CD4-positive, alpha-beta memory T cell (primary cell): ENCODE data around the gene WDR41. TPM values are rescaled to one million over a fixed set of nuclear protein-coding genes. Genes with fewer than 3 reads are reported as not detected.

ENCODE experiments used
- CTCF ChIA-PET: fragments of 350-600 bp; sonication (Branson Sonifier 250); formaldehyde crosslinking; loops from one replicate; lab custom pipeline; 2021; ENCODE audit warnings: inconsistent platforms; ENCODE audit not compliant: partially characterized antibody; lab: Charles Lee
- POLR2A ChIA-PET: fragments of 350-600 bp; sonication (Branson Sonifier 250); formaldehyde crosslinking; loops from one replicate; lab custom pipeline; 2021; ENCODE audit not compliant: partially characterized antibody; lab: Charles Lee
- DNase-seq, 5 donors: peaks; one replicate each; pipeline versions ENCODE4 v3.0.0 to v3.0.0-alpha.2; 2020 to 2022; ENCODE audit warnings: mixed read lengths in 1 of 5
- H3K27ac ChIP-seq: one replicate; pipeline ENCODE4 v1.7.0; 2013; ENCODE audit warnings: low read depth, low read length
- H3K27me3 ChIP-seq: 2 replicates; pipeline ENCODE4 v1.7.0; 2013; ENCODE audit warnings: mild to moderate bottlenecking, low read length, moderate library complexity; ENCODE audit not compliant: insufficient read depth
- H3K36me3 ChIP-seq: 2 replicates; pipeline ENCODE4 v1.7.0; 2013; ENCODE audit warnings: mild to moderate bottlenecking, low read length, moderate library complexity; ENCODE audit not compliant: insufficient read depth
- H3K4me1 ChIP-seq: 2 replicates; pipeline ENCODE4 v1.7.0; 2013; ENCODE audit warnings: mild to moderate bottlenecking, low read length, moderate library complexity; ENCODE audit not compliant: insufficient read depth
- H3K4me3 ChIP-seq, 2 donors: one replicate each; pipeline ENCODE4 v1.7.0; 2013; ENCODE audit warnings: low read length in 2 of 2, mild to moderate bottlenecking in 1 of 2
- H3K9me3 ChIP-seq, 2 donors: one replicate each; pipeline ENCODE4 v1.7.0; 2013; ENCODE audit warnings: low read length in 2 of 2, control low read depth in 1 of 2; ENCODE audit not compliant: control insufficient read depth in 1 of 2
- H3K27ac Mint-ChIP-seq, 7 donors: one replicate each; pipeline ENCODE4 v1.8.0; 2020 to 2021; ENCODE audit warnings: mixed read lengths in 7 of 7, mild to moderate bottlenecking in 6 of 7, inconsistent platforms in 3 of 7, moderate library complexity in 3 of 7
- H3K27me3 Mint-ChIP-seq, 2 donors: one replicate each; pipeline ENCODE4 v1.8.0; 2020 to 2021; ENCODE audit warnings: mixed read lengths in 2 of 2
- H3K36me3 Mint-ChIP-seq, 2 donors: one replicate each; pipeline ENCODE4 v1.8.0; 2020 to 2021; ENCODE audit warnings: mixed read lengths in 2 of 2, inconsistent platforms in 1 of 2, mild to moderate bottlenecking in 1 of 2
- H3K4me1 Mint-ChIP-seq, 4 donors: one replicate each; pipeline ENCODE4 v1.8.0; 2020 to 2021; ENCODE audit warnings: mixed read lengths in 4 of 4, mild to moderate bottlenecking in 1 of 4
- H3K4me3 Mint-ChIP-seq, 8 donors: one replicate each; pipeline ENCODE4 v1.8.0; 2020 to 2021; ENCODE audit warnings: mixed read lengths in 8 of 8, mild to moderate bottlenecking in 7 of 8, moderate library complexity in 6 of 8, inconsistent platforms in 3 of 8
- H3K9me3 Mint-ChIP-seq, 8 donors: one replicate each; pipeline ENCODE4 v1.8.0; 2020 to 2021; ENCODE audit warnings: mixed read lengths in 8 of 8, mild to moderate bottlenecking in 5 of 8, inconsistent platforms in 3 of 8, moderate library complexity in 1 of 8
- intact Hi-C: fragments of 100-400 bp; cut with micrococcal nuclease; formaldehyde crosslinking; loops from one replicate; pipeline ENCODE4 v1.15.1; 2023
- polyA plus RNA-seq, 2 donors: library from polyadenylated mRNA; unstranded; fragments of 300-500 nt; fragmentation: Illumina TruSeq; gene quantifications; one replicate each; pipeline ENCODE4 v1.2.3, GENCODE V29; 2021
- total RNA-seq, 2 experiments: library from RNA; stranded (reverse); gene quantifications; one replicate each; pipeline ENCODE4 v1.2.3, GENCODE V29; 2021

Gene WDR41
- total and polyA plus RNA-seq, 4 experiments from 2014 or later = 5.3 to 14.0 (median 10.6) TPM

DNA sequence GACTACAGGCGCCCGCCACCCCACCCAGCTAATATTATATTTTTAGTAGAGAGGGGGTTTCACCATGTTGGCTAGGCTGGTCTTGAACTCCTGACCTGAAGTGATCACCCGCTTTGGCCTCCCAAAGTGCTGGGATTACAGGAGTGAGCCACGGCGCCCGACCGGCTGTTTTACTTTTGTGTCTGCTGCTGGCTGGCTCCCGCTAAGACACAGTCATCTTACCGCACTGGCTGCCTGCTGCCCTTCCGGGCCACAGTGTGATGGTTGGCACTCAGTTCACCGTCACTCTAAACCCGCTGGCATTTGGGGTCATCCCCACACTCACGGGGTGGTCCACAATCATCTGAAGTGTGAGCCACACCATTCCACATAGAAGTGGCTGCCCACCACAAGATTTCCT is 93.7 kb downstream of the WDR41 start:
- H3K9me3 Mint-ChIP-seq = no peaks in the 10 kb centered on the region
- Histone ChIP-seq H3K4me3 (no peak overlapping the region), H3K36me3 (no peaks in the 10 kb centered on the region), H3K27ac (no peak overlapping the region), H3K9me3 (no peaks in the 10 kb centered on the region), H3K27me3 (no peaks in the 10 kb centered on the region), H3K4me1 (no peaks in the 10 kb centered on the region)
- H3K27me3 Mint-ChIP-seq = no peaks in the 10 kb centered on the region
- H3K36me3 Mint-ChIP-seq = no peaks in the 10 kb centered on the region
- H3K27ac Mint-ChIP-seq = peak overlapping the region in 1 of 7 donors; percentile 27
- ChIA-PET CTCF (no interaction called here), POLR2A (no interaction called here)
- DNase-seq = no peak
- H3K4me3 Mint-ChIP-seq = no peak overlapping the region
- H3K4me1 Mint-ChIP-seq = peaks cover 0 to 3% (median 0%) of the 10 kb centered on the region in 4 donors
- intact Hi-C loops = no loop called here

DNA sequence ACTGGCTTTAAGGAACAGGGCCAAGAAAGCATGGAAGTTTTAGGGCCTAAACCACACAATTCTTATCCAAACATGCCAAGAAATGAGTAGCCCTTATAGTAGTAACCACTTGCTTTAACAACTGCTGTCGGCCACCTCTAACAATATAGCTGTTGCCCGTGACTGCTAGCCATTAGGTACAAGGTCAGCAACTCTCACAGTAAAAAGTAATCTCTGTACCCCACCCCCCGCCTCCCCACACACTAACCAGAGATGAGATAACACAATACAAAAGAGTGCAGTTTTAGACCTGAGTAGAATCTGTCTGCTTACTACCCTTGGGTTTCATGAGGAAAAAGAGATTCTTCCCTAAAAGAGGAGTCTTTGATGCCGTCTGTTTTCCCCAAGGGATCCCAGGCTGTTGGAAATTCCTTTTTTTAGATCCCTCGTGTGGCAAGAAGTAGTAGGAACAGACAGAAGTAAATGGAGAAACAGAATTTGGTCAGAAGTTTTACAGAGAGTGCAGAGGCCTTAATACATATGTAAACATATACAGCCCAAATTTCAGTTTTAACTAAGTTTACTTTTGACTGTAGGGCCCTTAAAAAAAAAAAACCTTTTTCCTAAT is 94.3 kb downstream of the WDR41 start:
- CTCF ChIA-PET = interaction anchor here (0.7 kb wide), 1 partner anchor 22 kb away, joined by 3 read pairs; no protein-coding TSS in a partner anchor
- intact Hi-C loops = no loop called here
- Histone ChIP-seq H3K4me3 (no peak overlapping the region), H3K27ac (no peak overlapping the region), H3K9me3 (no peaks in the 10 kb centered on the region), H3K27me3 (no peaks in the 10 kb centered on the region), H3K4me1 (no peaks in the 10 kb centered on the region), H3K36me3 (no peaks in the 10 kb centered on the region)
- Mint-ChIP-seq H3K9me3 (no peaks in the 10 kb centered on the region), H3K27ac (no peak overlapping the region), H3K27me3 (no peaks in the 10 kb centered on the region), H3K4me3 (no peak overlapping the region), H3K4me1 (peaks cover 0 to 3% (median 0%) of the 10 kb centered on the region in 4 donors), H3K36me3 (no peaks in the 10 kb centered on the region)
- POLR2A ChIA-PET = no interaction called here
- no peak for DNase-seq

DNA sequence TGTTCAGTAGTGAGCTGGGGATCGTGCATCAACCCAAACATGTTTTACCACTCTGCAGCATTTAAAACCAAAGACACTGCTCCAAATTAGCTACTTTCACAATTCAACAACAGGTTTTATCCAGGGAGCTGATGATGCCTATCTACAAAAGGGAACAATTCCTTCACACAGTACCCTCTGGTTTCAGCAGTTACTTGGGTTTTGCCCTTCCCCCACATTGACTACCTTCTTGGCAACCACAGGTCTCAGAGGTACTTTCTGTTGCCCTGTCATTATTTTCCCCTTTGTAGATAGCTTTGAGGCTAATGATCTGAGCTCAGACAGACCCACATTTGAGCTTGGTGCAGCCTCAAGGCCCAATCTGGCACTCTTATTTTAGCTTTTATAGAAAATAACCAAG is 96.1 kb downstream of the WDR41 start:
- H3K9me3 Mint-ChIP-seq = no peaks in the 10 kb centered on the region
- CTCF ChIA-PET = no interaction called here
- POLR2A ChIA-PET = no interaction called here

DNA sequence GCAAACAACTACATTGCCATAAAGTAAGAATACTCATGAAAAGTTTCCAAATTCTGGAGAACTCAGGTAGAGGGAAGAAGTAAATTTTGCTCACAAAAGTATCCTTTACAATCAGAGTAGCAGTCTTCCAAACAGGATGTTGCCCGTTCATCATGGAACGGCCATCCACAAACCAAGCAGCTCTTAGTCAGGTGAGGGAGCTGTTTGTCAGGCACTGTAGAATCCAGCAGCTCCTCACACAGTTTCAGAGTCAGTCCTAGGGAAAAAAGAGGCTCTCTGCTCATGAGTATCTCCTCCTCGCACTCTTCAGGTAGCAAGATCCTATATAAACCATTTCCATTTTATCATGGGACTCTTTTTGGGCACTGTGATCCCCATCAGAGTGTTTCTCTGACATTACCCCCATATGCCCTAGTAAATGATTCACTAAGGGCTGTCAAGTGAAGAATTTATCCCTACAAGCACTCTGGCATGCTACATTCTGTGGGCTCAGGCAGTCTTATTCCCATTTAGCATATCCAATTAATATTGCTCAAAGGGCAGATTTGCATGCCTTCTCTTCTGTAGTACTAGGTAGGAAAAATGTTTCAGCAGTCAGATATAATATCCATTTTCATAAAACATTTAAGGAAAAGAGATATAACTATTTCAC is 97.9 kb downstream of the WDR41 start:
- H3K36me3 Mint-ChIP-seq = no peaks in the 10 kb centered on the region
- intact Hi-C loops = no loop called here
- Histone ChIP-seq H3K9me3 (no peaks in the 10 kb centered on the region), H3K4me3 (no peak overlapping the region), H3K27me3 (no peaks in the 10 kb centered on the region), H3K36me3 (no peaks in the 10 kb centered on the region), H3K4me1 (no peaks in the 10 kb centered on the region), H3K27ac (no peak overlapping the region)
- peaks cover 1 to 3% of the 10 kb centered on the region in 2 donors for H3K27me3 Mint-ChIP-seq
- no peaks in the 10 kb centered on the region for H3K9me3 Mint-ChIP-seq
- H3K4me3 Mint-ChIP-seq = no peak overlapping the region
- POLR2A ChIA-PET = no interaction called here
- DNase-seq = no peak
- CTCF ChIA-PET = no interaction called here
- no peak overlapping the region for H3K27ac Mint-ChIP-seq
- H3K4me1 Mint-ChIP-seq = peaks cover 0 to 3% (median 0%) of the 10 kb centered on the region in 4 donors

More for the DNA sequence above, 96.1 kb downstream of the WDR41 start:
- H3K4me1 ChIP-seq = no peaks in the 10 kb centered on the region
- no peaks in the 10 kb centered on the region for H3K27me3 ChIP-seq
- no peaks in the 10 kb centered on the region for H3K36me3 Mint-ChIP-seq
- H3K9me3 ChIP-seq = no peaks in the 10 kb centered on the region
- no peak for DNase-seq
- peaks cover 1 to 3% of the 10 kb centered on the region in 2 donors for H3K27me3 Mint-ChIP-seq
- no peak overlapping the region for H3K27ac ChIP-seq
- H3K36me3 ChIP-seq = no peaks in the 10 kb centered on the region
- intact Hi-C loops = no loop called here
- peaks cover 0 to 3% (median 0%) of the 10 kb centered on the region in 4 donors for H3K4me1 Mint-ChIP-seq
- no peak overlapping the region for H3K27ac Mint-ChIP-seq
- no peak overlapping the region for H3K4me3 ChIP-seq
- no peak overlapping the region for H3K4me3 Mint-ChIP-seq

DNA sequence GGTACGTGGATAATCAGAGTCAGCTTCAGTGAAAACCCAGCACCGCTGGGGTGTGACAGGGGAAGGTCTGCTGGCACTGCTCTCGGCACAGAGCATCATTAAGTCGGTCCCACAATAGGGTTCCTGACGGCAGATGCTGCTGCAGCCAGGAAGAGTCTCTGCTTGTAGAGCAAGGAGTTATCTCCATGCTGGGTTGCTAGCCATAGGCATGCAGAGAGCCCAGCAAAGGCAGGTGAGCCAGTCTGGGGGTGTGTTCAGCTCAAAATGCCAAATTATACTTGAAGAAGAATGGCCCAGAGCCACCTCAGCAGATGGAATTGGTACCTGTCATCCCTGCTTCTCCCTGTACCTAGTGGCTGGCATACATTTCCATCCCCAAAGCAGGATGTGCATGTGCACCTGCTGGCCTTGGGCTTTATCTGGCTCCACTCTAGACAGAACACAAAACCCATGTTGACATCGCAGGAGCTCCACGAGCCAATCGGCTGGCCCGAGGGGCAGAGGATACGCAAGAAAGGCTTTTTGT is 100.8 kb downstream of the WDR41 start:
- no peaks in the 10 kb centered on the region for H3K4me1 ChIP-seq
- Mint-ChIP-seq H3K4me1 (peaks cover 0 to 3% (median 0%) of the 10 kb centered on the region in 4 donors), H3K27ac (no peak overlapping the region), H3K4me3 (no peak overlapping the region), H3K27me3 (peaks cover 1 to 3% of the 10 kb centered on the region in 2 donors), H3K36me3 (no peaks in the 10 kb centered on the region), H3K9me3 (no peaks in the 10 kb centered on the region)
- H3K9me3 ChIP-seq = no peaks in the 10 kb centered on the region
- POLR2A ChIA-PET = no interaction called here
- no peak overlapping the region for H3K27ac ChIP-seq
- intact Hi-C loops = no loop called here
- H3K36me3 ChIP-seq = no peaks in the 10 kb centered on the region
- DNase-seq = no peak
- H3K4me3 ChIP-seq = no peak overlapping the region
- CTCF ChIA-PET = interaction anchor here (1.1 kb wide), 1 partner anchor 12 kb away, joined by 4 read pairs; no protein-coding TSS in a partner anchor
- no peaks in the 10 kb centered on the region for H3K27me3 ChIP-seq

DNA sequence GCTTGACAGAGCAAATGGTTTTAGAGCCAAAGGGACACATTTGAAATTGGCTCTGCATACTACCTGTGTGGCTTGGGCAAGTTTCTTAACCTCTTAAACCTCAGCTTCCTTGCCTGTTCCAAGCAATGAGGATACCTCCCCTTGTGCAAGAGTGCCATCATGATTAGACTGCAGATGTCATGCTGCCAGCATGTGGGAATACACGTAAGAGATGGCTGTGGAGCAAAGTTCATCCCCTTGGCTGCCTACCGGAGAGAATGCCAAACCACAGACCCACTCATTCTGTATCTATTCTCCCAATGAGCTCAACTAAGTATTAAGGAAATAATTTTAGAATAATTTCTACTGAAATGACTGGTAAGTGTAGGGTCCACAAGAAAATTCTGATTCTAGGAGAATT is 101.3 kb downstream of the WDR41 start:
- ChIA-PET CTCF (no interaction called here), POLR2A (no interaction called here)
- H3K27ac Mint-ChIP-seq = peak overlapping the region in 1 of 7 donors; percentile 10

DNA sequence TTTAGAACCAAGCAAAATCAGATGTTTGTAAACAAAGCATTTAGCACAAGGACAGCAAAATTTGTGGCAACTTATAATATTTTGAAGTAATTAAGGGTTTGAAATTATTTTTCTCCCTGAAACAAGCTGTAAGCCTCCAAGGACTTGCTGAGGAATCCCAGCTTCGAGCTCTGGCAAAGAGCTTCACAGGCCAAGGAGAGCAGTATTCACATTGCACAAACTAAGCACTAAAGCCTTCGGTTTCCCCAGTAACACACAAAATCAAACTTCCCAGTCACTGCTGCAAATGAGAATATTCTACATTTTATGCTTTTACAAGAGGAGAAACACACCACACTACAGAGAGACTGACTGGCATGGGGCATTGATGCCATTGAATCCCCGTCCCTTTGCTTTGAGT is 101.9 kb downstream of the WDR41 start:
- Histone ChIP-seq H3K27ac (no peak overlapping the region), H3K9me3 (no peaks in the 10 kb centered on the region), H3K4me3 (no peak overlapping the region), H3K4me1 (no peaks in the 10 kb centered on the region), H3K36me3 (no peaks in the 10 kb centered on the region), H3K27me3 (no peaks in the 10 kb centered on the region)
- Mint-ChIP-seq H3K27ac (peak overlapping the region in 1 of 7 donors; percentile 10), H3K4me1 (no peaks in the 10 kb centered on the region), H3K36me3 (no peaks in the 10 kb centered on the region), H3K9me3 (peaks cover 0 to 2% (median 0%) of the 10 kb centered on the region in 8 donors), H3K27me3 (peaks cover 1 to 3% of the 10 kb centered on the region in 2 donors), H3K4me3 (no peak overlapping the region)
- ChIA-PET CTCF (no interaction called here), POLR2A (no interaction called here)
- no peak for DNase-seq
- intact Hi-C loops = no loop called here

More for the DNA sequence above, 101.3 kb downstream of the WDR41 start:
- Histone ChIP-seq H3K4me3 (no peak overlapping the region), H3K36me3 (no peaks in the 10 kb centered on the region), H3K27ac (no peak overlapping the region), H3K9me3 (no peaks in the 10 kb centered on the region), H3K27me3 (no peaks in the 10 kb centered on the region), H3K4me1 (no peaks in the 10 kb centered on the region)
- H3K27me3 Mint-ChIP-seq = peaks cover 1 to 3% of the 10 kb centered on the region in 2 donors
- H3K36me3 Mint-ChIP-seq = no peaks in the 10 kb centered on the region
- H3K4me3 Mint-ChIP-seq = no peak overlapping the region
- H3K4me1 Mint-ChIP-seq = no peaks in the 10 kb centered on the region
- H3K9me3 Mint-ChIP-seq = peaks cover 0 to 2% (median 0%) of the 10 kb centered on the region in 8 donors
- intact Hi-C loops = no loop called here
- no peak for DNase-seq
